ENCODE data around the gene COL26A1.

COL26A1 gene

DNA sequence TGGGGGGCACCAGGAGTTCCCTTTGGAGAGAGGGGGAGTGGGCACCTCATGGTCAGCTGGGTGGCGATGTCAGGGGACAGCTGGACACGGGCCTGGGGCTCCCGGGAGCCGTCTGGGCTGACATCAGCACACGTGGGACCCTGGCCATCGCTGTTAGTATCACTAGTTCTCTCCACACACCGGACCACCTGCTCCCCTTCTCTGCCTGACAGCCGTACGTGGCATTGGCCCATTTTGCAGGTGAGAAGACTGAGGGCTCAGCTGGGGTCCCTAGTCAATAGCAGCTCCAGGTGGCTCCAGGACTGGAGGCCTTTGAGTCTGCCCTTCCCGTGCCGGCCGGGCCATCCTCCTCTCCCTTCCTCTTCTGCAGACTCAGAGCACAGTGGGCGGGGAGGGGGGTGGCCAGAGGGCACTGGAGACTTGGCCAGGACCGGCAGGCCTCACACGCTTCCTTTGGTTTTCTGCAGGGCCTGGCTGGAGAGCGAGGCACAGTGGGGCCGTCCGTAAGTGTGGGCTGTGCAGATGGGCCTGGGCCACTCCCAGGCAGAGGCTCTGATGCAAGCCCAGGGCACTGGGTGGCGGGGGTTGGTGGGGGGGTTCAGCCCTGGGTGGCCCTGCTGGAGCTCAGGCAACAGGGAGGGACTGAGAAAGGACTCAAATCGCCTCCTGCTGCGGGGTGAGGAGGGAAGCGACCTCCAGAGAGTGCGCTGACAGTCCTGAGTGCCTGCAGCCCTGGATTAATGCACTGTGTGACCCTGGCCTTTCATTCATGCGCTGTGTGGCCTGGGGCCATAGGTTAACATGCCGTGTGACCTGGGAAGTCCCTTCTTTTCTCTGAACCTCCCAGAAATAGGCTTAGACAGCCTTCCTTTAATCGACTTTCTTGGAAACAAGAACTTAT is 188.2 kb downstream of the COL26A1 start:
- H3K27me3 ChIP-seq (ENCODE audit: low read depth, low read length) = no peaks in the 10 kb centered on the region
- H3K4me3 ChIP-seq (ENCODE audit: low read depth in 1 of 2, low read length in 2 of 2) = no peak overlapping the region
- no peaks in the 10 kb centered on the region for H3K4me1 ChIP-seq (ENCODE audit: control insufficient read depth in 1 of 2, insufficient read depth in 2 of 2, low read length in 2 of 2)
- H3K36me3 ChIP-seq (ENCODE audit: control insufficient read depth in 1 of 2, insufficient read depth in 2 of 2, low read length in 2 of 2) = no peaks in the 10 kb centered on the region
- H3K27ac ChIP-seq (ENCODE audit: low read length) = no peak overlapping the region
- no peaks in the 10 kb centered on the region for H3K9me3 ChIP-seq (ENCODE audit: control insufficient read depth in 1 of 2, low read length in 2 of 2)

DNA sequence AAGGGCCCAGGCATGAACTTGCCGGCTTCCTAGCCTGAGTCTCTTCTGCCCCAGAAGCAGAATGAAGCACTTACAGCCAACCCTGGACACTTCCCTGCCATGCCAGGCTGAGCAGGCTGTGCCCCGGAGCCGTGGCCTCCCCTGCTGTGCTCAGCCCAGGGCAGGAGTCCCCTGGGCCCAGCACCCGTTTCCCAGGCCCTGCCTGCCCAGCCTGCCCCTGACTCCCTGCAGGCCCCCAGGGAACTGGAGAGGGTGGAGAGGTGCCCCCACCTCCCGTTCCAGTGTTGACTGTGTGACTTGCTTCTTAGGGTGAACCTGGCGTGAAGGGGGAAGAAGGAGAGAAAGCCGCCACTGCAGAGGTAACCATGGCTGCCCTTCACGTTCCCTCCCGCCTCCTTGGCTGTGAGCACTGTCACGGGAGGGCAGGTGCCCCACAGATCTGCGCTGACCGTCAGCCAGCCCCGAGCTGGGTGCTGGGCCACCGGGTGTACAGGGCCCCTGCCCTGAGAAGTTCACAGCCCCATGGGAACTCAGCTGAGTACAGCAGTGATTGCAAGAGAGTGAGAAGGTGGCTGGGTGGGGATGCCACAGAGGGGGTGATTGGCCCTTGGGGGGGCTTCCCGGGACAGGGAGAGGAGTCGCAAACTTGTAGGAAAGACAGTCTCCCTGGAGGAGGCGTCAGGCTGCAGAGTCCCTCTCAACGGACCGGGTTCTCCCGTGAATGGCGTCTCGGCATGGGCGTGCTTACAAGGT is 190.5 kb downstream of the COL26A1 start:
- no peaks in the 10 kb centered on the region for H3K4me1 ChIP-seq (ENCODE audit: control insufficient read depth in 1 of 2, insufficient read depth in 2 of 2, low read length in 2 of 2)
- no peaks in the 10 kb centered on the region for H3K9me3 ChIP-seq (ENCODE audit: control insufficient read depth in 1 of 2, low read length in 2 of 2)
- no peak overlapping the region for H3K27ac ChIP-seq (ENCODE audit: low read length)
- no peaks in the 10 kb centered on the region for H3K27me3 ChIP-seq (ENCODE audit: low read depth, low read length)
- no peaks in the 10 kb centered on the region for H3K36me3 ChIP-seq (ENCODE audit: control insufficient read depth in 1 of 2, insufficient read depth in 2 of 2, low read length in 2 of 2)
- H3K4me3 ChIP-seq (ENCODE audit: low read depth in 1 of 2, low read length in 2 of 2) = no peak overlapping the region

DNA sequence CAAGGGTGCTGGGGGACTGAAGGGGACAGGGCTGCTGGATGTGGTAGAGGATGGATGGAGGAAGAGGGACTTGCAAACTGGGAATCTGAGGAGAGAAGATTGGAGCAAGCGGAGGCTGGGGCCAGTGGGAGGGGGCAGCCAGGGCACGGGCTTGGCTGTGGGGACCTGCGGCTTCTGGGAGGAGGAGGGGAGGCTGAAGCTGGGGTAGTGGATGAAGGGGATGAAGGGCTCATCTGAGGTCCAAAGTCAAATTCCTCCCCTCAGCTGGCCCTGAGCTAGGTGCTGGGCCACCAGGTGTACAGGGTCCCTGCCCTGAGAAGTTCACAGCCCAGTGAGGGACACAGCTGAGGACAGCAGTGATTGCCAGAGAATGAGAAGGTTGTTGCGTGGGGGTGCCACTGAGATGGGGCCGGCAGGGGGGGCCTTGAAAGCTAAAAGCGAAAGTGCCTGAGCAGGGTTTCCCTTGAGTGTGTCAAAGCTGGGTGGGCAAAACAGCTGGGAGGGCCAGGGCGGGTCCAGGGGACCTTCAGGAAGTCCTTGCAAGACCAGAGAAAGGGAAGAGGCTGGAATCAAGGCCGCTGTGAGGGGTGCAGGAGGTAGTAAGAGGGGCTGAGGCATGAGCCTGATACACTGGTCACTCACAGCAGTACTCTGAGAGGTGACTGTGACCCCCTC is 191.2 kb downstream of the COL26A1 start:
- H3K4me1 ChIP-seq (ENCODE audit: control insufficient read depth in 1 of 2, insufficient read depth in 2 of 2, low read length in 2 of 2) = no peaks in the 10 kb centered on the region
- no peaks in the 10 kb centered on the region for H3K9me3 ChIP-seq (ENCODE audit: control insufficient read depth in 1 of 2, low read length in 2 of 2)
- H3K4me3 ChIP-seq (ENCODE audit: low read depth in 1 of 2, low read length in 2 of 2) = no peak overlapping the region
- H3K27ac ChIP-seq (ENCODE audit: low read length) = no peak overlapping the region
- H3K27me3 ChIP-seq (ENCODE audit: low read depth, low read length) = no peaks in the 10 kb centered on the region
- no peaks in the 10 kb centered on the region for H3K36me3 ChIP-seq (ENCODE audit: control insufficient read depth in 1 of 2, insufficient read depth in 2 of 2, low read length in 2 of 2)

DNA sequence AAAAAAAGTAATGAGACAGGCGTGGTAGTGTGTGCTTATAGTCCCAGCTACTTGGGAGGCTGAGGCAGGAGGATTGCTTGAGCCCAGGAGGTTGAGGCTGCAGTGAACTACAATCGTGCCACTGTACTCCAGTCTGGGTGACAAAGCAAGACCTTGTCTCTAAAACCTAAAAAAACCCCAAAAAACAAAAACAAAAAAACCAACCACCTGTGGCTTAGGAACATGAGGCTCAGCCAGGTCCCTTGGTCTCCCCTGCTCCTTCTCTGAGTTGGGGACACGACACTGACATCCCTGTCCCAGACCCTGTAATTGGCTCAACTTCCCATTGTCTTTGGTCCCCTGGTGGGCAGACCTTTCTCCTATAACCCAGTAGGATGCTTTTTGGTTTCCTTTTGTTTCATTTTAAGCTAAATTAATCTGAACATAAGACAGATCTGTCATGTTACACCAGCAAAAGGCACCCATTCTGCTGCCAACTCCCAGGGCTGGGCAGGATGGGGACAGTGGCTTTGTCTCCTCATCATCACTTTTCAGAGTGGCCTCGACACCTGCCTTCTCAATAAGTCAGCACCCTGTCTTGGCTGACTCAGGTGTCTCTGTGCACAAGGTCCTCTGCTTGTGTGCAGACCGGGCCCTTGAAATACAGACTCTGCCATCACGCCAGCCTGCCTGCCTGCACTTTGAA is 192.1 kb downstream of the COL26A1 start:
- Histone ChIP-seq H3K27ac (ENCODE audit: low read length) (no peak overlapping the region), H3K36me3 (ENCODE audit: control insufficient read depth in 1 of 2, insufficient read depth in 2 of 2, low read length in 2 of 2) (no peaks in the 10 kb centered on the region), H3K27me3 (ENCODE audit: low read depth, low read length) (no peaks in the 10 kb centered on the region), H3K4me3 (ENCODE audit: low read depth in 1 of 2, low read length in 2 of 2) (no peak overlapping the region), H3K9me3 (ENCODE audit: control insufficient read depth in 1 of 2, low read length in 2 of 2) (no peaks in the 10 kb centered on the region), H3K4me1 (ENCODE audit: control insufficient read depth in 1 of 2, insufficient read depth in 2 of 2, low read length in 2 of 2) (no peaks in the 10 kb centered on the region)

DNA sequence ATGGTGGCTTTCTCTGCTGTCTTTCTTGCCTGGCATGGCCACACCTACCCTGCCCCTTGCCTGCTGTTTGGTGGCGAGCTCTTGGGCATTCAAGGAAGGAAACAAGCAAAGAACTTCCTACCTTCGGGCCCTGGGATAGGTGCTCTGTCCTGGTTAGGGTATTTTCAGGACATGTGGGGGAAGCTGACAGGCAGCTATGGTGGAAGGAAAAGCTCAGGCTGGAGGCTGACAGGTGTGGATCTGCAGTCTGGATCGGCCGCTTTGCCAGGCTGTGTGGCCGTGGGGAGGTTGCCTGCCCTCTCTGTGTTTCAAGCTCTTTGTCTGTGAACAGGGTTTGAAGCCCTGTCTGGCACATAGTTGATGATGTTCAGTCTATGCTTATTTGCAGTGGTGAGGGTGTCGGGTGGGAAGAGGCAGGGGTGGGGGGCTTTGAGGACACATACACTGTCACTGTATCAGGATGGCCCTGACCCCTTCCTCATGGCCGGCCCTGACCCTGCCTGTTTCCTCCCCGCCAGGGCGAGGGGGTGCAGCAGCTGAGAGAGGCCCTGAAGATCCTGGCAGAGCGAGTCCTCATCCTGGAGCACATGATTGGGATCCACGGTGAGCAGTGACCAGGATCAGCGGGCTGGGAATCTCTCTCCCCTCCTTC is 192.7 kb downstream of the COL26A1 start:
- no peaks in the 10 kb centered on the region for H3K36me3 ChIP-seq (ENCODE audit: control insufficient read depth in 1 of 2, insufficient read depth in 2 of 2, low read length in 2 of 2)
- H3K9me3 ChIP-seq (ENCODE audit: control insufficient read depth in 1 of 2, low read length in 2 of 2) = no peaks in the 10 kb centered on the region
- no peaks in the 10 kb centered on the region for H3K4me1 ChIP-seq (ENCODE audit: control insufficient read depth in 1 of 2, insufficient read depth in 2 of 2, low read length in 2 of 2)
- H3K4me3 ChIP-seq (ENCODE audit: low read depth in 1 of 2, low read length in 2 of 2) = no peak overlapping the region
- H3K27me3 ChIP-seq (ENCODE audit: low read depth, low read length) = no peaks in the 10 kb centered on the region
- no peak overlapping the region for H3K27ac ChIP-seq (ENCODE audit: low read length)

DNA sequence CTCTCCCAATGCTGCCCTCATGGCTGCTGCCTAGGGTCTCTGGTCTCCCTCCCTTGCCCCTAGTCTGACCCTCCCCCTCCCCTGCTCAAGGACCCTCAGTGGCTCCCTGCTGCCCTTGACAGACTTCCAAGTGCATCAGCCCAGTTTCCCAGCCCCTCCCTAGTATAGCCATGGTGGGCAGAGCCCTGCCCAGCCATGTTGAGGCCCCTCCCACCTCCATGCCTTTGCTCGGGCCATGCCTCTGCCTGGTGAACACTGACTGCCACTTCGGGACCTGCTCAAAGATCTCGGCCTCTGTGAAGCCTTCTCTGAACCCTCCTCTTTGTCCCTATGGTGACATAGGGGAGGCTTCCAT is 193.2 kb downstream of the COL26A1 start:
- Histone ChIP-seq H3K4me3 (ENCODE audit: low read depth in 1 of 2, low read length in 2 of 2) (no peak overlapping the region), H3K27ac (ENCODE audit: low read length) (no peak overlapping the region), H3K36me3 (ENCODE audit: control insufficient read depth in 1 of 2, insufficient read depth in 2 of 2, low read length in 2 of 2) (no peaks in the 10 kb centered on the region), H3K27me3 (ENCODE audit: low read depth, low read length) (no peaks in the 10 kb centered on the region), H3K9me3 (ENCODE audit: control insufficient read depth in 1 of 2, low read length in 2 of 2) (no peaks in the 10 kb centered on the region), H3K4me1 (ENCODE audit: control insufficient read depth in 1 of 2, insufficient read depth in 2 of 2, low read length in 2 of 2) (no peaks in the 10 kb centered on the region)

DNA sequence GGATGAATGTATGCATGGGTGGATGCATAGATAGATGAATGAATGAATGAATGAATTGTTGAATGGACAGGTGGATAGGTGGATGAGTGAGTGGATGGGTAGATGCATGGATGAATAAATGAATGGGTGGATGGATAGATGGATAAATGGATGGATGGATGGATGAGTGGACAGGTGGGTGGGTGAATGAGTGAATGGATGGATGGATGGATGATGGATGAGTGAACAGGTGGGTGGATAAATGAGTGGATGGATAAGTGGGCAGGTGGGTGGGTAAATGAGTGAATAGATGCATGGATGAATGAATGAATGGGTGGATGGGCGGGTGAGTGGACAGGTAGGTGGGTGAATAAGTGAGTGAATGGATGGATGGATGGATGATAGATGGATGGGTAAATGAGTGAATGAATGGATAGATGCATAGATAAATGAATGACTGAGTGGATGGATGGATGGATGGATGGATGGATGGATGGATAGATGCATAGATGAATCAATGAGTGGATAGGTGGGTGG is 193.8 kb downstream of the COL26A1 start:
- Histone ChIP-seq H3K27me3 (ENCODE audit: low read depth, low read length) (no peaks in the 10 kb centered on the region), H3K4me3 (ENCODE audit: low read depth in 1 of 2, low read length in 2 of 2) (no peak overlapping the region), H3K9me3 (ENCODE audit: control insufficient read depth in 1 of 2, low read length in 2 of 2) (no peaks in the 10 kb centered on the region), H3K36me3 (ENCODE audit: control insufficient read depth in 1 of 2, insufficient read depth in 2 of 2, low read length in 2 of 2) (no peaks in the 10 kb centered on the region), H3K27ac (ENCODE audit: low read length) (no peak overlapping the region), H3K4me1 (ENCODE audit: control insufficient read depth in 1 of 2, insufficient read depth in 2 of 2, low read length in 2 of 2) (no peaks in the 10 kb centered on the region)

DNA sequence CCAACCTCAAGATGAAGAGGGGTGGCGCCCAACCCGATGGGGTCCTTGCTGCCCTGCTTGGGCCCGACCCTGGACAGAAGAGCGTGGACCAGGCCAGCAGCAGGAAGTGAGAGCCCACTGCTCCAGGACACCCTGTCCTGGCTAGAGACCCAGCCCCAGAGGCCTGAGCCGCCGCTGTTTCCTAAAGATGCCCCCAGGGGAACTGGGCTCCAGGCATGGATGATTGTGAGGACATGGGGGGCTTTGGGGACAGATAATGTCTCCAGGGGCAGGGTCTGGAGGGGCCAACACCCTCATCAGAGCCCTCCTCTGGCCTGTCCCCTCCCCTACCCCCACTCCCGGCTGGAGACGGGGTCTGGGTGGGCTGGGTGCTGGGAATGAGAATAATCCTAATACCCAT is 194.7 kb downstream of the COL26A1 start:
- no peaks in the 10 kb centered on the region for H3K9me3 ChIP-seq (ENCODE audit: control insufficient read depth in 1 of 2, low read length in 2 of 2)
- no peak overlapping the region for H3K27ac ChIP-seq (ENCODE audit: low read length)
- H3K4me3 ChIP-seq (ENCODE audit: low read depth in 1 of 2, low read length in 2 of 2) = no peak overlapping the region
- no peaks in the 10 kb centered on the region for H3K36me3 ChIP-seq (ENCODE audit: control insufficient read depth in 1 of 2, insufficient read depth in 2 of 2, low read length in 2 of 2)
- no peaks in the 10 kb centered on the region for H3K27me3 ChIP-seq (ENCODE audit: low read depth, low read length)
- H3K4me1 ChIP-seq (ENCODE audit: control insufficient read depth in 1 of 2, insufficient read depth in 2 of 2, low read length in 2 of 2) = no peaks in the 10 kb centered on the region

DNA sequence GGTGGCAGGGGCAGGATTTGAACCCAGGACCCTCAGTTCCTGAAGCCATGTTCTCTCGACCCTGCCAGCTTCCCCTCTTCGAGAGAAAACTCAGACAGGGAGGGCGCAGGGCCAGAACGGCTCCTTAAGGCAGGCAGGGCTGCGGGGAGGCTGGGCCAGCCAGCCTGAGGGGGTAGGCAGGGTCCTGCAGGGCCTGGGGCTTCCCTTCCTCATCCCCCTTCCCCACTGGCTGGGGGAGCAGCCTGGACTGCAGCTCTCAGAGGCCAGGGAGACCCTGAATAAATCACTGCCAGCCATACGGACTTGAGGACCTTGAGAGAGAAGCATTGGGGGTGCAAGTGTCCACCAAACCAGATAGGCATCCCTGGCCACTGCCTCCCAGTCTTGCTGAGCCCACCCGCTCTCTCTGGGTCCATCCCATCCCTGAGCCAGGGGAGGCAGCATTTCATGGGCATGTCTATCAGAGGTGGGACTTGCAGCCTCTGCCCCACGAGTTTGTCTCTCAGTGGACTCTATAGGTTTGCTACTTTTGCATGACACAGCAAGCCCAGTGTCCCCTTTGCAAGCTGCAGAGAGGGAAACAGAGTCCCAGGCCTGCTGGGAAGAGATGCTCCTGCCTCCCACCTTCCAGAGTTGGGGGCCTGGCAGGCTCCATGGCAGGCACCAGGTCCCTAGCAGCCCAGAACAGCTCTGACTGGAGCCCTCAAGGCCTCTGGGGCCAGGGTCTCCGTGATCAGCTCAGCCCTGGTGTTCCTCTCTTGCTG is 195.5 kb downstream of the COL26A1 start:
- no peaks in the 10 kb centered on the region for H3K36me3 ChIP-seq (ENCODE audit: control insufficient read depth in 1 of 2, insufficient read depth in 2 of 2, low read length in 2 of 2)
- H3K9me3 ChIP-seq (ENCODE audit: control insufficient read depth in 1 of 2, low read length in 2 of 2) = no peaks in the 10 kb centered on the region
- no peak overlapping the region for H3K27ac ChIP-seq (ENCODE audit: low read length)
- H3K4me1 ChIP-seq (ENCODE audit: control insufficient read depth in 1 of 2, insufficient read depth in 2 of 2, low read length in 2 of 2) = no peaks in the 10 kb centered on the region
- H3K27me3 ChIP-seq (ENCODE audit: low read depth, low read length) = no peaks in the 10 kb centered on the region
- no peak overlapping the region for H3K4me3 ChIP-seq (ENCODE audit: low read depth in 1 of 2, low read length in 2 of 2)

DNA sequence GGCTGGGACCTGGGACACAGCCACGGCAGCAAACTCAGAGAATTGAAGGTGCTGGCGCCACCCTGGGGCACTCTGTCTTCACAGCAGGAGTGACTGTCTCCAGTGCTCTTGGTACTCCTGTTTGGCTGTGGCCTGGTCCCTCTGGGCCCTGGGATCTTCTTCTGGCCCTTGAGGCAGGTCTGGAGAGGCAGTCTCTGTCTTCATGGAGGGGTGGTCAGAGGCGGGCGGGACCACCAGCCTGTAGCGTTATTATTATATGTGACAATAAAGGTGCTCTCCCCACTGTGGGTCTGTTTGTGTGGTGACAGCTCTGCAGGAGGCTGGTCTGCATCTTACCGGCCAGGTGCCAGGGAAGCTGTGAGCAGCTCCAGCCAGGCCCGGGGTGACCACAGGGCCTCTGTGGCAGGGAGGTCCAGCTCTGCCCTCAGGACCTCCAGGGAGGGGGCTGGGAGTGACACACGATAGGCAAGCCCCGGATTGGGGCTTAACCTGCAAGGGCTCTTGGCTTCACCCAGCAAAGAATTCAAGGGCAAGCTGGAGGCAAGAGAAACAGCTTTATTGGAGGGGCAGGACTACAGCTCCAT is 196.2 kb downstream of the COL26A1 start:
- Histone ChIP-seq H3K36me3 (ENCODE audit: control insufficient read depth in 1 of 2, insufficient read depth in 2 of 2, low read length in 2 of 2) (no peaks in the 10 kb centered on the region), H3K4me1 (ENCODE audit: control insufficient read depth in 1 of 2, insufficient read depth in 2 of 2, low read length in 2 of 2) (no peaks in the 10 kb centered on the region), H3K4me3 (ENCODE audit: low read depth in 1 of 2, low read length in 2 of 2) (no peak overlapping the region), H3K9me3 (ENCODE audit: control insufficient read depth in 1 of 2, low read length in 2 of 2) (no peaks in the 10 kb centered on the region), H3K27ac (ENCODE audit: low read length) (no peak overlapping the region), H3K27me3 (ENCODE audit: low read depth, low read length) (no peaks in the 10 kb centered on the region)

All from muscle layer of duodenum (tissue), 2 donors.